ENCODE results near the gene POMGNT1. TPM values are rescaled to one million over a fixed set of nuclear protein-coding genes. Genes with fewer than 3 reads are reported as not detected.

POMGNT1 gene
- total and polyA plus RNA-seq, 2 donors (not counting 3 experiments of a cell fraction or from before 2014, with no cell fraction given): 64.4 to 67.5 TPM

DNA sequence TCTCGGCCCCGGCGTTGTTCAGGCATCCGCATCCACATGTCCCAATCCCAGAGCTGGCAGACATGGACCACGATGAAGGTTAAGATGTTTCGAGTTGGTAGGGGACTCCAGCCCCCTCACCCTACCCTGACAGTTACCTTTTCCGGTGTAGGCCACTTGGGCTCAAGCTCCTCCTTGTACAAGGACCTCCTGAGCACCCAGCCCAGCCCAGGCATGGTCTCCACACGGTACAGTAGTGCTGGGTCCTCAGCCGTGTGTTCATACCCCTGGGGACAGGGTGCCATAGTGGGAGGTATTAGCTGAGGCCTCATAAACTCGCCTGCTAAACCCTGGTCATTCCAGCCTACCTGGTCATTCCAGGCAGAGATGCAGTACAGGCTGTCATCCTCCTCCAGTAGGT is 6.1 kb downstream of the POMGNT1 start:
- no peak for TF ChIP-seq GATA2 (IDR thresholded peaks at IDR 0.05; ENCODE audit: insufficient read depth, insufficient read length, low read depth, low read length)
- no peak for TF ChIP-seq POLR2A (IDR thresholded peaks at IDR 0.05; ENCODE audit: low read depth, low read length)
- no peak for TF ChIP-seq JUN (IDR thresholded peaks at IDR 0.05; ENCODE audit: borderline replicate concordance, insufficient read depth, insufficient read length, low read depth)
- H3K4me1 ChIP-seq (ENCODE audit: control insufficient read depth, extremely low read depth, insufficient read depth, low read length): peaks cover under 1% of the 10 kb centered on the region
- DNase-seq (ENCODE audit: low read depth, low spot score) (no peak), FAIRE-seq (no peak)
- H3K4me3 ChIP-seq (replicated peaks in 1 of 3; ENCODE audit: insufficient read depth in 1 of 3, low read depth in 1 of 3, low read length in 3 of 3): no peak overlapping the region
- H2AFZ ChIP-seq (ENCODE audit: low read depth, low read length): no peak overlapping the region
- no peaks in the 10 kb centered on the region for H3K79me2 ChIP-seq (ENCODE audit: control insufficient read depth, insufficient read depth, low read length)
- no peak overlapping the region for H3K4me2 ChIP-seq (ENCODE audit: insufficient read depth, low read length)
- no peaks in the 10 kb centered on the region for H3K9me3 ChIP-seq (replicated peaks; ENCODE audit: control insufficient read depth, insufficient read depth, low read length)
- intact Hi-C loops (cut with micrococcal nuclease): no loop called here
- H3K27me3 ChIP-seq (ENCODE audit: control insufficient read depth in 2 of 2, insufficient read depth in 2 of 2, low read length in 2 of 2): no peaks in the 10 kb centered on the region
- POLR2A ChIA-PET: no interaction called here
- H3K36me3 ChIP-seq (ENCODE audit: control insufficient read depth in 2 of 2, extremely low read depth in 1 of 2, insufficient read depth in 2 of 2, low read length in 2 of 2): peaks cover 0 to 26% of the 10 kb centered on the region in 2 experiments
- H3K9me1 ChIP-seq (replicated peaks; ENCODE audit: control insufficient read depth, extremely low read depth, insufficient read depth, low read length): no peaks in the 10 kb centered on the region
- dilution Hi-C loops (cut with MboI; ENCODE audit: extremely low pct_ligation_motif_present, low sequenced_read_pairs): loop anchor here (25.0 kb wide), 1 partner anchor 155 kb away; no protein-coding TSS in a partner anchor
- no peak overlapping the region for H3K27ac ChIP-seq (ENCODE audit: insufficient read depth, low read depth, low read length)
- no peak overlapping the region for H3K9ac ChIP-seq (replicated peaks; ENCODE audit: extremely low read depth, insufficient read depth, low read length)
- no peaks in the 10 kb centered on the region for H4K20me1 ChIP-seq (replicated peaks; ENCODE audit: control insufficient read depth, extremely low read depth, insufficient read depth, low read length)
- BruUV-seq (replicated peaks): no TSS peak
- CTCF ChIA-PET: interaction anchor here (0.9 kb wide), 1 partner anchor 32 kb away, joined by 3 read pairs; no protein-coding TSS in a partner anchor

DNA sequence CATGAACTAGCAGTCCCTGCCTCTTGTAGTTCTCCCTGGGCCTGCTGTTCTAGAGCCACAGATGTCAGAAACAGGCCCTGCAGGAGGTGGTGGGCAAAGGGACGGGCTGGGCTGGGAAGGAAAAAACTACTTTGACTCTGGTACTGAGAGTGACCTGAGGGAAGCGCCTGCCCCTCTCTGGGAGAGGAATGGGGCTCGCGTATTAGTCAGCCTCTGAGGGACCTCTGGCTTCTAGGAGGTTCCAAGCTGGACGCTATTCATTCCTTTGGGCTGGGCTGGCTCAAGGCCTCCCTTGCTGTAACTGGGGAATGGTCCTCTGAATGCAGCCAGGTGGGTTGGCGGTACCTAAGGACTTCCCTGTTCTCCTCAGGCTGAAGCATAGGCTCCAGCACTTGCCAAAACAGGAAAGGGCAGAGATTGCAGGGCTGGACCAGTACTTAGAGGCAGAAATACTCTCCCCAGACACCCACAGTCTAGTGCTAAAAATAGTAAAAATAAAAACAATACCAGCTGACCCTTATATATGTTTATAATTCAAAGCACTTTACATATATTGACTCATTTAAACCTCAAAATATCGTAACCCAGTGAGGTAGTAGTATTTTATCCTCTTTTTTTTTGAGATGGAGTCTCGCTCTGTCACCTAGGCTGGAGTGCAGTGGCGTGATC is 7.1 kb downstream of the POMGNT1 start:
- TF ChIP-seq JUN (IDR thresholded peaks at IDR 0.05; ENCODE audit: borderline replicate concordance, insufficient read depth, insufficient read length, low read depth) (no peak), MYC (IDR thresholded peaks at IDR 0.05; ENCODE audit: low read depth, low read length) (no peak), GATA2 (IDR thresholded peaks at IDR 0.05; ENCODE audit: insufficient read depth, insufficient read length, low read depth, low read length) (no peak), POLR2AphosphoS5 (IDR thresholded peaks at IDR 0.05; ENCODE audit: insufficient read depth, low read depth, low read length) (no peak)
- TF ChIP-seq, protein P1, sequence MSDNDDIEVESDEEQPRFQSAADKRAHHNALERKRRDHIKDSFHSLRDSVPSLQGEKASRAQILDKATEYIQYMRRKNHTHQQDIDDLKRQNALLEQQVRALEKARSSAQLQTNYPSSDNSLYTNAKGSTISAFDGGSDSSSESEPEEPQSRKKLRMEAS (IDR thresholded peaks at IDR 0.05; ENCODE audit: insufficient read depth, insufficient read length): no peak
- Histone ChIP-seq H3K9me3 (replicated peaks; ENCODE audit: control insufficient read depth, insufficient read depth, low read length) (no peaks in the 10 kb centered on the region), H3K27ac (ENCODE audit: insufficient read depth, low read depth, low read length) (no peak overlapping the region), H3K79me2 (ENCODE audit: control insufficient read depth, insufficient read depth, low read length) (no peaks in the 10 kb centered on the region), H3K9ac (replicated peaks; ENCODE audit: extremely low read depth, insufficient read depth, low read length) (no peak overlapping the region), H3K4me3 (replicated peaks in 1 of 3; ENCODE audit: insufficient read depth in 1 of 3, low read depth in 1 of 3, low read length in 3 of 3) (no peak overlapping the region), H3K36me3 (ENCODE audit: control insufficient read depth in 2 of 2, extremely low read depth in 1 of 2, insufficient read depth in 2 of 2, low read length in 2 of 2) (peaks cover 0 to 26% of the 10 kb centered on the region in 2 experiments), H2AFZ (ENCODE audit: low read depth, low read length) (no peak overlapping the region), H3K4me2 (ENCODE audit: insufficient read depth, low read length) (no peak overlapping the region), H3K4me1 (ENCODE audit: control insufficient read depth, extremely low read depth, insufficient read depth, low read length) (no peaks in the 10 kb centered on the region), H3K9me1 (replicated peaks; ENCODE audit: control insufficient read depth, extremely low read depth, insufficient read depth, low read length) (no peaks in the 10 kb centered on the region), H4K20me1 (replicated peaks; ENCODE audit: control insufficient read depth, extremely low read depth, insufficient read depth, low read length) (no peaks in the 10 kb centered on the region), H3K27me3 (ENCODE audit: control insufficient read depth in 2 of 2, insufficient read depth in 2 of 2, low read length in 2 of 2) (no peaks in the 10 kb centered on the region)
- DNase-seq (ENCODE audit: low read depth, low spot score) (no peak), FAIRE-seq (no peak)
- dilution Hi-C loops (cut with MboI; ENCODE audit: extremely low pct_ligation_motif_present, low sequenced_read_pairs): loop anchor here (25.0 kb wide), 1 partner anchor 154 kb away; no protein-coding TSS in a partner anchor
- BruUV-seq (replicated peaks): no TSS peak
- intact Hi-C loops (cut with micrococcal nuclease): no loop called here
- ChIA-PET POLR2A (no interaction called here), CTCF (interaction anchor here (0.9 to 1.2 kb wide), 2 partner anchors 10 to 32 kb away, joined by 3 to 4 read pairs; no protein-coding TSS in a partner anchor)
